ENCODE measurements around the gene OSTN.

The OSTN gene

GRCh38 chr3:191235331-191236314 is 36.6 kb downstream of the OSTN start:
- DNase-seq = no peak

DNA sequence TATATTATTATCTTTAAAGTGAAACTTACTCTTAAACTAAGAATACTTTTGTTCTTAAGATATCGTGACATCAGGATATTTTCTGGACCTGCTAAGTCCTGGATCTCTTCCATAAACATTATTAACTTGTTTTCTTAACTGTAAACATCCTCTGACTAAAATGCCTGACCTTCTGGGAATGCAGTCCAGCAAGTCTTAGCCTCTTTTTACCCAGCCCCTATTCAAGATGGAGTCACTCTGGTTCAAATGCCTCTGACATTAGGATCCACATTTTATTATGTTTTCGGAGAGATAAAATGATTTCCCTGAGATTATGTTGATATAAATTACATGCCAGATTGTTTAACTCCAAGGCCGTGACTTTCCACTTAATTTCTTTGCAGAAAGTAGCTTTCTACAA is 37.6 kb downstream of the OSTN start:
- no peak for DNase-seq

GRCh38 chr3:191237047-191237882 is 38.2 kb downstream of the OSTN start:
- DNase-seq = no peak

- DNase-seq = no peak
These were observed 39.3 kb downstream of the OSTN start for GRCh38 chr3:191238321-191238817.

DNA sequence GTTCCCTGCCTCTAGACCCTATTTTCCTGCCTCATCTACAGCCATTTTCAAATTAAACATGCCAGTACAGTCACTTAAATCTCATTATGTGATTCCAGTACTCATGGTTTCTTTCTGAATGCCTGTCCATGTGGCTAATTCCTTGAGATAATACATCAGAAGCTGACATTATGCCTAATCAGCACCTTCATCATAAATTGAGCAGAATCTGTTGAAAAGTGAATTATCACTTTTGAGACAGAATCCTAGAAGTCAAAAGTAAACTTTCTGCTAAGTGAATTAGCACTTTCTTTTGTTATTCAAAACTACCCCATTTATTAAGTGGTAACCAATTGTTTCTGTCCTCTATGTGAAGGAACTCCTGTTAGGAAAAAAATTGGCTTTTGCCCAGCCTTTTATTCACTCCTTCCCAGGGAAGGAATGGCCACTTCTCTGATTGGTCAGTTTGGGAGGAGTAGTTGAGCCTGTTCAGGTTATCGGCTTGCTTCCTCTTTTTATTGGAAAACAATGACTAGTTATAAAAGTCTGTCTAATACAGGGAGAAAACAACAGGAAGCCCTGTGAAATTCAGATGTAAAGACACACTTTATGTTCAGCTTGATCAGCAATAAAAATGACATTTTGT is 40.5 kb downstream of the OSTN start:
- no peak for DNase-seq

DNA sequence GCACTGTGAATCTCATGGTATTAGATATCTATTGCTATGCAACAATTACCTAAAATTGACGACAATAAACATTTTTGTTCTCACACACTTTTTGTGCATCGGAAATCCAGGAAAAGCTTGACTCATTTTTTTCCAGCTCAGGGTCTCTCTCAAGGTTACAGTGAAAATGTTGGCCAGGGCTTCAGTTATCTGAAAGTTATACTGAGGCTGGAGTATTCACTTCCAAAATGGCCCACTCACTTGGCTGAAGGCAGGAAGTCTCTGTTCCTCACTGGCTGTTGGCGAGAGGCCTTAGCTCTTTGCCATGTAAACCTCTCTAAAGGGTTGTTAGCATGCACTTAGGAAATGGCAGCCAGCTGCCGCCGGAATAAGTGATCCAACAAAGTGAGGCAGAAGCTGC is 41.4 kb downstream of the OSTN start:
- no peak for DNase-seq

DNA sequence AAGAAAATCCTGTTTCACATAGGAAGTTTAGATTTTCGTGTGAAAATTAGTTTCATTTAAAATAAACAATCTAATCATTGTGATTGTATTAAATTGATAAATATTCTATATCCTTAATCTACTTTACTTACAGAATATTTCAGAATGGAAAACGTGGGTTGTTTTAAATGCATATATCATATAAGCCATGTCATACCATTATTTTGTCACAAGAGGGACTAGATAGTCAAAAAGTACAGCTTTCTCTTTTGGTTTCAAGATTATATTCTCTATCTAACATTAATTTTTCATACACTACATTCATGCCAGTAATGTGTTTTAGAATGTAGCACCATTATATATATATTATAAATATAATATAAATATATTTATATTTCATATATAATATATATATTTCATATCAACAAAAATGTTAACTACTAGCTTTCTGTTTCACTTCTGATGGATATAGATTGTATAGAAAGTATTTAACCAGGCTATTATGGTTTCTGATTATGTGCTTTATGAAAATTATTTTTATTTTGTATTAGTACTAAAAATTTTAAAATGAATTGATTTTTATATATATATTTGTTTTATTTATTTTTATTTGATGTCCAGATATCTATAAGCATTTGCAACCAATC is 45.3 kb downstream of the OSTN start:
- peak in 1 of 2 donors; percentile 9 for DNase-seq

DNA sequence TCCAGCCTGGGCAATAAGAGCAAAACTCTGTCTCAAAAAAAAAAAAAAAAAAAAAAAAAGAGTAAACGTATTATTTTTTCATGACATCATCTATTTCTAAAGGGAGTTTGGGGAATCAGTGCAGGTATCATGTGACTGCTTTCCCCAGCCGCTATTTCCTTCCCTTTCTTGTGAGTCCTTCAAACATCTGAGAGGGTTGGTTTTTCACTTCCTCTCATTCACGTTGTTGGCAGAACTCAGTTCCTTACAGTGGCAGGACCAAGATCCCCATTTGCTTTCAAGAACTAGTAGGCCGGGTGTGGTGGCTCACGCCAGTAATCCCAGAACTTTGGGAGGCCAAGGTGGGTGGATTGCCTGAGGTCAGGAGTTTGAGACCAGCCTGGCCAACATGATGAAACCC is 47.0 kb downstream of the OSTN start:
- DNase-seq = peak; percentile 47 to 78

- no peak for DNase-seq
These were observed 47.6 kb downstream of the OSTN start for GRCh38 chr3:191246630-191247029.

GRCh38 chr3:191253089-191253799 is 54.2 kb downstream of the OSTN start:
- DNase-seq = no peak

DNA sequence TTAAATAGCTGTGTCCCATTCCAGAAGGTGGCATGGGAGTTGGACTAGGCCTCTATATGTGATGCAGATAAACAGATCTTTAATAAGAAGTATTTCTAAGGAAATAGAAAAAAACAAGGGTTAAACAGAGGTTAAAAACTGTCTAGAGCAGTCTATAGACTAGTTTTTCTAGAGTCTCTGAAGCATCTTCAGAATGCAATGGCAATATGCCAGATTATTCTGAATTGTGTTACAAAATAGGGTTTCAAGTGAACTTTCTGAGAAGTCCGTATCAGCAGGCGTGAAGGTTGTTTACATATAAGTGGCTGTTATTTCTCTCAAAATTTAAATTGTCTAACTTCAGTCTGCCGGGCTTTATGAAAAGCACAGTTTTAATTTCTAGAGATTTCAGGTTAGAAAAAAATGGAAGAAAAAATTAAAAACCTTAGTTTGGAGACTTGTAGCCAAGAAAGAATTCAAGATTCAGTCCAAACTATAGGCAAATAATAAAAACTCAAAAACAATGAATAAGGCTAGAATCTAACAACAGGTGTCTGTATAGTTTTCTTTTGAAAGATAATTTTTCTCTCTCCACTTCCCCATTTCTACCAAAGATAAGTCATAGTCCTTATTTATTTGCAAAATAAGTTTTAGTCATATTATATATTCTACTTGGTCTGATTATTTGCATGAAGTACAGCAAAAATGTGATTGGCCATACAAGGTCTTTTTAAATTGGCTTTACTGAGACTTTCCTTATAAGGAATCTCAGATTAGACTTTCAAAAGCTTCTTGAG is 55.2 kb downstream of the OSTN start:
- no peak for DNase-seq

DNA sequence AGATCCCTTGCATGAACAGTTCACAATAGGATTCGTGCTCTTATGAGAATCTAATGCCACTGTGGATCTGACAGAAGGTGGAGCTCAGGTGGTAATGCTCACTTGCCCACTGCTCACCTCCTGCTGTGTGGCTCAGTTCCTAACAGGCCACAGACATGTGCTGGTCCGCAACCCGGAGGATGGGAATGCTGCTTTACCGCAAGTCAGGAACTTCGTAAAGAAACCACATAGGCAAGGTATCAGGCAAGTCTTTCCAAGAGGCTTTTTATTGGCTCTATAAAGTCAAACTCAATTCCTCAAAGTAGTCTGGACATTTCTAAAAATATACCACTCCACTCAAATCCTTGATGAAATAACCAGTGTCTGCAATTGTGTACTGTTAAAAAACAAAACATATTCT is 56.1 kb downstream of the OSTN start:
- no peak for DNase-seq

- DNase-seq = no peak
These were observed 57.4 kb downstream of the OSTN start for GRCh38 chr3:191256405-191256804.

DNA sequence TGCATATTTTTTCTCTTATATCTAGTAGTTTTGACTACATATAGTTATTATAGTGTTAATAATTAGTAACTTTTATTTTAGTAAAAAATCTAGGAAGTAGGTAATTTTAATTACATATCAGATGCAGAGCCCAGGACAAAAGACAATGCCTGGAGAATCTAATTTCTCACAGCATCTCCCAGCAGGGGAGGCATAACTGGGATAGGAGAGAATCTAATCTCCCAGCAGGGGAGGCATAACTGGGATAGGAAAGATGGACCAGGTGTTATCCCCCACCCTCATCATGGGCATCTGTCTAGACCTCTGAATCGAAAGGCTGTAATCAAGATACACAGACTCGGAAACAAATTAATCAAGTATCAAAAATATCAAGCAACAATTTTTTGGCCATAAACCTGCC is 58.2 kb downstream of the OSTN start:
- no peak for DNase-seq

GRCh38 chr3:191259486-191259885 is 60.4 kb downstream of the OSTN start:
- DNase-seq = no peak

DNA sequence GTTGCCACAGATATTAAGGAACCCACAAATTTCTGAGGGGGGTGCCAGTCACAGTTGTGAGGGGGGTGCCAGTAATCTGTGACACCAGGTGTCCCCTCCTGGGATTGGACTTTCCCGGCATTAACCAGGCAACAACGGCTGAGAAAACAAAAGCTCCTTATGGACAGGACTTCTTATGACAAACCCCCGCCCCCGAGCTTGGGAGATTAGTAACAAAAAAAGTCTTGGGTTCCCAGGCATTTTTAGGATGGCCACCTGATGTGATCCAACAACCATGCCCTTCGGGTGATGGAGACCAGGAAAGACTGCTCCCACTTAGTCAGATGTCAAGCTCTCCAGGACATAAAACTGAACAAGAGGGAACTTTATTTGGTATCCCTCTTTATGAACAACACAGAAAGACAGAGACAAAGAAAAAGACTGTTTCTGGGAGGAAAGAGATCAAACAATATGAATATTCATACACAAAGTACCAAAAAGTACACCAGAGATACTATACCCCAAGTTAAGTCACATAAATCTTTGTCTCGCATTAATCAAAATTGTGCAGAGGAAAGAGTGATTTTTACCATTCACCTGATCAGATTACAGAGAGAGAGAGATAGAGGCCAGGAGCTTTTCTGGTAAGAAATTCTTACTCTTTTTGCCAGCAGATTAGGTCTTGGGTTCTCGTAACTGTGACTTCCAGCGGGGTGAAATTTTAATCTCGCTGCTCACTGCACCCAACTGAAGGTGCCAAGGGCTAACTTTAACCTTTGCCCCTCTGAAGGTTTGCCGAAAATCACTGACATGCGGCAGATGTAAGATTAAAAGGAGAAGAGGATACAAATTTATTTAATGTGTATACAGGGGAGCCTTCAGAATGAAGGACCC is 61.6 kb downstream of the OSTN start:
- no peak for DNase-seq

- no peak for DNase-seq
These were observed 62.2 kb downstream of the OSTN start for GRCh38 chr3:191261304-191261638.

DNA sequence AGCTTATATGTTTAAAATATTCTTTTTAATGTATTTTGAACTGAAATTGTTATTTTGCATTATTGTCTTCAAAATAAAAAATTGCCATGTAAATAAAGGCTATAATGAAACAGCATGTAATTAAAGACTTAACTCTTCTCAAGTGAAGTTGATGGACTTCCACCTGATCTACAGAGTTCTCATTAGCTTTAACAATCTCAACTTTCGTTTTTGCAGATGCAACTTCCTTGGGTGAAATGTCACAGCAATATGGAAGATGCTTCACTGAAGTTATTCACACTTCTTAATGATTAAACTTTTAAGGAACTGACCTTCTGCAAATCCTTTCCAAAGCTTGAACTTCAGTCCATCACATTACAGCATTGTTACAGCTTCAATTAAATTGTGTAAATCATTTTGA is 63.6 kb downstream of the OSTN start:
- DNase-seq = no peak

GRCh38 chr3:191263365-191263764 is 64.3 kb downstream of the OSTN start:
- no peak for DNase-seq

DNA sequence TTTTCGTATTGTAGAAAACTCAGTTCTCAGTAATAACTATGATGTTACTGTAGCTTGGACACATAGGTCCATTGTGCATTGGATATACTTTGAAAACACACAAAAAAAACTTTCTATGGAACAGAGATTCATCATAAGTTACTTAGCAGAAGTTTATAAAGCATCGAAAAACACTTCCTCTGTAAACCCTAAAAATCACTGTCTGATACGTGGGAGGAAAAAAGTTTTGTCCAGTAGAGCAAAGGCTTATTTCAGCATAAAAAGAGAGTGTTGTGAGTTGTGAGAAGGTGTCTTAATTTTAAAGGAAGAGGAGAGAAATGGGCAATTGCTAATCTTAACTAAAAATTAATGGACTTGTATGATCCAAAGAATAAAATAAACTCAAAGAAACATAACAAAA is 64.8 kb downstream of the OSTN start:
- no peak for DNase-seq
